A673 (cell line): ENCODE measurements around the gene KREMEN1. TPM values are rescaled to one million over a fixed set of nuclear protein-coding genes. Genes with fewer than 3 reads are reported as not detected.

Experiments
- BruUV-seq: library from RNA; stranded (reverse); fragments of 400-500 nt; replicated peaks from 2 replicates; lab custom pipeline; 2021; lab: Mats Ljungman, UMichigan
- CTCF ChIA-PET: fragments of 300-600 bp; sonication (Branson Sonifier 250); formaldehyde crosslinking; loops from one replicate; lab custom pipeline; 2022; ENCODE audit warnings: antibody characterized with exemption; lab: Charles Lee
- POLR2A ChIA-PET: fragments of 300-600 bp; sonication (Branson Sonifier 250); formaldehyde crosslinking; loops from one replicate; lab custom pipeline; 2022; ENCODE audit warnings: antibody characterized with exemption; ENCODE audit not compliant: low non-redundant PET; lab: Charles Lee
- DNase-seq: peaks from one replicate; pipeline ENCODE4 v3.0.0-alpha.2; 2015; ENCODE audit warnings: low spot score
- H3K27ac ChIP-seq: fragments of 200-600 bp; sonication (generic); 2 replicates; pipeline ENCODE4 v1.5.1; 2016; ENCODE audit warnings: mixed run types, low read depth, mild to moderate bottlenecking, mixed read lengths, antibody characterized with exemption, low read length; ENCODE audit not compliant: poor library complexity, severe bottlenecking
- H3K27me3 ChIP-seq: fragments of 200-600 bp; sonication (generic); replicated peaks from 2 replicates; pipeline ENCODE4 v1.6.1; 2017; ENCODE audit warnings: mixed run types, low read depth, mild to moderate bottlenecking, mixed read lengths, antibody characterized with exemption, low read length; ENCODE audit not compliant: insufficient read depth, poor library complexity
- H3K36me3 ChIP-seq: fragments of 200-600 bp; sonication (generic); 2 replicates; pipeline ENCODE4 v1.6.1; 2016; ENCODE audit warnings: mixed run types, mild to moderate bottlenecking, mixed read lengths, antibody characterized with exemption, low read length; ENCODE audit not compliant: insufficient read depth, poor library complexity, severe bottlenecking
- H3K4me1 ChIP-seq: fragments of 200-600 bp; sonication (generic); 2 replicates; pipeline ENCODE4 v1.6.1; 2017; ENCODE audit warnings: mixed run types, mild to moderate bottlenecking, mixed read lengths, antibody characterized with exemption, low read length; ENCODE audit not compliant: insufficient read depth, poor library complexity, severe bottlenecking
- H3K4me3 ChIP-seq: fragments of 200-600 bp; sonication (generic); 2 replicates; pipeline ENCODE4 v1.5.1; 2016; ENCODE audit warnings: low read depth, mixed run types, mild to moderate bottlenecking, mixed read lengths, low read length; ENCODE audit not compliant: poor library complexity, severe bottlenecking
- H3K9me3 ChIP-seq: fragments of 200-600 bp; sonication (generic); 2 replicates; pipeline ENCODE4 v1.6.1; 2016; ENCODE audit warnings: mixed run types, low read depth, mild to moderate bottlenecking, mixed read lengths, antibody characterized with exemption, low read length; ENCODE audit not compliant: poor library complexity, severe bottlenecking
- CTCF ChIP-seq: fragments of 300-800, 200-600 bp; sonication (generic); conservative IDR thresholded peaks from 2 replicates; pipeline ENCODE4 v1.5.1; 2017; ENCODE audit warnings: low read depth, mild to moderate bottlenecking, antibody characterized with exemption, low read length, moderate library complexity, mixed read lengths
- EZH2 ChIP-seq: fragments of 200-600 bp; sonication (generic); IDR thresholded peaks from 2 replicates; pipeline ENCODE4 v1.6.1; 2017; ENCODE audit warnings: borderline replicate concordance, low read depth, mild to moderate bottlenecking, mixed read lengths, antibody characterized with exemption, low read length; ENCODE audit not compliant: poor library complexity, severe bottlenecking
- intact Hi-C: fragments of 100-400 bp; cut with micrococcal nuclease; formaldehyde crosslinking; loops from one replicate; pipeline ENCODE4 v1.10.0; 2022; ENCODE audit not compliant: unreplicated experiment
- total RNA-seq: library from RNA; stranded (reverse); gene quantifications from 2 replicates; pipeline ENCODE4 v1.2.3, GENCODE V29; 2021

Gene KREMEN1
- total RNA-seq, 1 experiment from 2014 or later: 4.2 TPM

GRCh38 chr22:29175312-29175835 lies 102.5 kb downstream of the KREMEN1 start:
- no TSS peak for BruUV-seq
- intact Hi-C loops: no loop called here
- Histone ChIP-seq H3K27ac (no peak overlapping the region), H3K27me3 (no peaks in the 10 kb centered on the region), H3K9me3 (no peaks in the 10 kb centered on the region), H3K4me3 (no peak overlapping the region), H3K36me3 (no peaks in the 10 kb centered on the region), H3K4me1 (no peaks in the 10 kb centered on the region)
- ChIA-PET CTCF (no interaction called here), POLR2A (no interaction called here)
- no peak for DNase-seq
- TF ChIP-seq EZH2: no peak
- no peak for TF ChIP-seq CTCF

GRCh38 chr22:29183971-29184848 lies 111.4 kb downstream of the KREMEN1 start:
- no peaks in the 10 kb centered on the region for H3K9me3 ChIP-seq
- H3K4me1 ChIP-seq: no peaks in the 10 kb centered on the region
- BruUV-seq: no TSS peak
- ChIA-PET CTCF (no interaction called here), POLR2A (no interaction called here)
- DNase-seq: no peak
- no peak overlapping the region for H3K27ac ChIP-seq
- TF ChIP-seq EZH2 (no peak), CTCF (no peak)
- H3K36me3 ChIP-seq: no peaks in the 10 kb centered on the region
- no peak overlapping the region for H3K4me3 ChIP-seq
- intact Hi-C loops: no loop called here
- H3K27me3 ChIP-seq: no peaks in the 10 kb centered on the region

GRCh38 chr22:29184849-29185490 lies 112.1 kb downstream of the KREMEN1 start:
- Histone ChIP-seq H3K27me3 (no peaks in the 10 kb centered on the region), H3K36me3 (no peaks in the 10 kb centered on the region), H3K27ac (no peak overlapping the region), H3K4me3 (no peak overlapping the region), H3K9me3 (no peaks in the 10 kb centered on the region), H3K4me1 (no peaks in the 10 kb centered on the region)
- no peak for DNase-seq
- POLR2A ChIA-PET: no interaction called here
- CTCF ChIA-PET: interaction anchor here (0.6 kb wide), 1 partner anchor 32 kb away, joined by 3 read pairs; no protein-coding TSS in a partner anchor
- TF ChIP-seq CTCF (no peak), EZH2 (no peak)
- intact Hi-C loops: no loop called here
- no TSS peak for BruUV-seq
